ENCODE measurements around the gene OR2B2. TPM values are rescaled to one million over a fixed set of nuclear protein-coding genes. Genes with fewer than 3 reads are reported as not detected.
A peak's percentile ranks its signal among the peaks of the same experiment; 100 is the strongest.

OR2B2 gene
- total RNA-seq, 1 experiment from 2014 or later = not detected

- Histone ChIP-seq H3K36me3 (ENCODE audit: control insufficient read depth, insufficient read depth, low read length) (no peaks in the 10 kb centered on the region), H3K4me3 (ENCODE audit: low read depth, low read length) (no peak overlapping the region), H3K4me1 (no peaks in the 10 kb centered on the region; the same call in 1 of the 2 replicates), H3K9me3 (no peaks in the 10 kb centered on the region), H3K27me3 (replicated peaks; ENCODE audit: control insufficient read depth, insufficient read depth, low read length) (no peaks in the 10 kb centered on the region)
- H3K27ac Mint-ChIP-seq (ENCODE audit: unreplicated experiment) = no peak overlapping the region
- H3K4me1 Mint-ChIP-seq (ENCODE audit: low read depth, unreplicated experiment) = no peaks in the 10 kb centered on the region
- no peaks in the 10 kb centered on the region for H3K27me3 Mint-ChIP-seq (ENCODE audit: insufficient read depth, unreplicated experiment)
- no peaks in the 10 kb centered on the region for H3K36me3 Mint-ChIP-seq (ENCODE audit: insufficient read depth, unreplicated experiment)
- DNase-seq = no peak
- no peak overlapping the region for H3K4me3 Mint-ChIP-seq (ENCODE audit: unreplicated experiment)
- intact Hi-C loops (cut with micrococcal nuclease; ENCODE audit: unreplicated experiment) = no loop called here
- CTCF ChIA-PET = no interaction called here
- POLR2A ChIA-PET = interaction anchor here (0.7 kb wide), 1 partner anchor 14 kb away, joined by 3 read pairs; no protein-coding TSS in a partner anchor
- BruUV-seq (replicated peaks) = no TSS peak
- TF ChIP-seq CTCF (IDR thresholded peaks at IDR 0.05; ENCODE audit: insufficient read depth in 1 of 2, low read depth in 1 of 2, low read length in 1 of 2, severe bottlenecking in 1 of 2, unreplicated experiment in 1 of 2) = no peak
- H3K9me3 Mint-ChIP-seq (ENCODE audit: unreplicated experiment) = no peaks in the 10 kb centered on the region
These were observed 32.4 kb downstream of the OR2B2 start for GRCh38 chr6:27879837-27880236.

- H3K27me3 Mint-ChIP-seq (ENCODE audit: insufficient read depth, unreplicated experiment) = no peaks in the 10 kb centered on the region
- peaks cover 7% of the 10 kb centered on the region for H3K36me3 Mint-ChIP-seq (ENCODE audit: insufficient read depth, unreplicated experiment)
- ChIA-PET CTCF (interaction anchor here (0.6 kb wide), 1 partner anchor 66 kb away, joined by 4 read pairs; a partner anchor contains a TSS), POLR2A (interaction anchor here (1.5 kb wide), 1 partner anchor 16 kb away, joined by 7 read pairs; a partner anchor contains a TSS)
- Histone ChIP-seq H3K36me3 (ENCODE audit: control insufficient read depth, insufficient read depth, low read length) (no peaks in the 10 kb centered on the region), H3K4me1 (no peaks in the 10 kb centered on the region), H3K27me3 (replicated peaks; ENCODE audit: control insufficient read depth, insufficient read depth, low read length) (no peaks in the 10 kb centered on the region), H3K4me3 (ENCODE audit: low read depth, low read length) (no peak overlapping the region), H3K9me3 (no peaks in the 10 kb centered on the region)
- no peak overlapping the region for H3K4me3 Mint-ChIP-seq (ENCODE audit: unreplicated experiment)
- H3K9me3 Mint-ChIP-seq (ENCODE audit: unreplicated experiment) = peaks cover 7% of the 10 kb centered on the region
- intact Hi-C loops (cut with micrococcal nuclease; ENCODE audit: unreplicated experiment) = no loop called here
- H3K27ac Mint-ChIP-seq (ENCODE audit: unreplicated experiment) = peak overlapping the region; percentile 78
- DNase-seq = no peak
- no peak for TF ChIP-seq CTCF (IDR thresholded peaks at IDR 0.05; ENCODE audit: insufficient read depth in 1 of 2, low read depth in 1 of 2, low read length in 1 of 2, severe bottlenecking in 1 of 2, unreplicated experiment in 1 of 2)
- H3K4me1 Mint-ChIP-seq (ENCODE audit: low read depth, unreplicated experiment) = peaks cover 5% of the 10 kb centered on the region
- BruUV-seq (replicated peaks) = no TSS peak
These were observed 38.2 kb downstream of the OR2B2 start for GRCh38 chr6:27874016-27874415.

GRCh38 chr6:27873021-27873940, 38.9 kb downstream of the OR2B2 start:
- CTCF ChIA-PET = interaction anchor here (0.6 kb wide), 1 partner anchor 66 kb away, joined by 4 read pairs; a partner anchor contains a TSS
- H3K4me3 ChIP-seq (ENCODE audit: low read depth, low read length) = no peak overlapping the region

More at GRCh38 chr6:27873021-27873940, 38.9 kb downstream of the OR2B2 start:
- peak overlapping the region; percentile 78 for H3K27ac Mint-ChIP-seq (ENCODE audit: unreplicated experiment)
- H3K27me3 ChIP-seq (replicated peaks; ENCODE audit: control insufficient read depth, insufficient read depth, low read length) = no peaks in the 10 kb centered on the region
- H3K9me3 ChIP-seq = no peaks in the 10 kb centered on the region
- intact Hi-C loops (cut with micrococcal nuclease; ENCODE audit: unreplicated experiment) = no loop called here
- POLR2A ChIA-PET = interaction anchor here (1.4 to 1.5 kb wide), 2 partner anchors 17 to 35 kb away, joined by 4 to 7 read pairs; a partner anchor contains a TSS
- H3K4me1 Mint-ChIP-seq (ENCODE audit: low read depth, unreplicated experiment) = peaks cover 5% of the 10 kb centered on the region
- peaks cover 7% of the 10 kb centered on the region for H3K36me3 Mint-ChIP-seq (ENCODE audit: insufficient read depth, unreplicated experiment)
- H3K9me3 Mint-ChIP-seq (ENCODE audit: unreplicated experiment) = peaks cover 7% of the 10 kb centered on the region
- H3K27me3 Mint-ChIP-seq (ENCODE audit: insufficient read depth, unreplicated experiment) = no peaks in the 10 kb centered on the region
- DNase-seq = no peak
- no TSS peak for BruUV-seq (replicated peaks)
- TF ChIP-seq CTCF (IDR thresholded peaks at IDR 0.05; ENCODE audit: insufficient read depth in 1 of 2, low read depth in 1 of 2, low read length in 1 of 2, severe bottlenecking in 1 of 2, unreplicated experiment in 1 of 2) = no peak
- H3K4me1 ChIP-seq = no peaks in the 10 kb centered on the region
- H3K4me3 Mint-ChIP-seq (ENCODE audit: unreplicated experiment) = no peak overlapping the region
- no peaks in the 10 kb centered on the region for H3K36me3 ChIP-seq (ENCODE audit: control insufficient read depth, insufficient read depth, low read length)

All from Caco-2 (cell line).